HUES6 (cell line): ENCODE data around the gene SSBP4.

Experiments used
- H3K27ac ChIP-seq: 2 replicates; pipeline ENCODE4 v1.7.0; 2013; ENCODE audit warnings: low read depth, mild to moderate bottlenecking, low read length, inconsistent platforms
- H3K27me3 ChIP-seq: 2 replicates; pipeline ENCODE4 v1.6.1; 2013; ENCODE audit warnings: low read length; ENCODE audit not compliant: control insufficient read depth, insufficient read depth
- H3K36me3 ChIP-seq: 2 replicates; pipeline ENCODE4 v1.6.1; 2013; ENCODE audit warnings: low read length; ENCODE audit not compliant: control insufficient read depth, insufficient read depth
- H3K4me1 ChIP-seq: 2 replicates; pipeline ENCODE4 v1.6.1; 2013; ENCODE audit warnings: low read length; ENCODE audit not compliant: control insufficient read depth, insufficient read depth
- H3K4me3 ChIP-seq: 2 replicates; pipeline ENCODE4 v1.5.1; 2013; ENCODE audit warnings: low read depth, low read length
- H3K9ac ChIP-seq: one replicate; pipeline ENCODE4 v1.6.1; 2013; ENCODE audit warnings: mild to moderate bottlenecking, low read length
- H3K9me3 ChIP-seq: 2 replicates; pipeline ENCODE4 v1.6.1; 2013; ENCODE audit warnings: low read depth, low read length; ENCODE audit not compliant: control insufficient read depth, insufficient read depth

The SSBP4 gene

DNA sequence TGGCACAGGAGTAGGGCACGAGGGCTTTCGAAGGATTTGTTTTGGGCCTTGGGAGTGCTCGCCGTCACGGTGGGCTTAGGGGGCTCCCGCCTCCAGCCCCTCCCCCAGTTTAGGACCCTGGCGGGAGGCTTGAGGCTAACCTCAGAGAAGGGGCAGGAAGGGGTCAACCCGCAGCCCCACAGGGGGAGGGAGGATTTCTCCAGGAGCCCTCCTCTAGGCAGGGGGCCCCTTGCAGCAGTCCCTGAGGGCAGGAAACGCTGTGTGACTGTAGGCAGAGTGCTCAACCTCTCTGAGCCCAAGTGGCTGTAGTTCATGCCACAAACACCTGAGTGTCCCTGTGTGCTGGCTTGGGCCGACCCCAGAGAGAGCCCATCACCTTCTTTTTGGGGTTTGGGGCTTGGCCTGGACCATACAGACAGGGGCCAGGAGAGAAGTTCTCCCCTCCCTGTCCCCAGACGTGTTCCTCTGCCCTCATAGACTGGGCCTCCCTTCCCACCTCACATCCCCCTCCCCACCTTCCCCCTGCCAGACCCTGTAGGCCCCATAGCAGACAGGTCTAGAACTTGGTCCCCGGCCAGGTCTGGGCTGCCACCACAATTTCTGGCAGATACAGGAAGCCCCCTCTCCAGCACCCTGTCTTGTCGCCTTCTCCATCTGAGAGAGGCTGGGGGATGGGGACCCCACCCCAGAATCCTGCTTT is 10.7 kb downstream of the SSBP4 start:
- peak overlapping the region; percentile 75; the same call in 1 of the 2 replicates for H3K27ac ChIP-seq

GRCh38 chr19:18430417-18431144 is 11.4 kb downstream of the SSBP4 start:
- Histone ChIP-seq H3K27ac (no peak overlapping the region), H3K9ac (no peak overlapping the region), H3K4me3 (no peak overlapping the region), H3K4me1 (peaks cover 45% of the 10 kb centered on the region), H3K36me3 (peaks cover 11% of the 10 kb centered on the region), H3K9me3 (no peaks in the 10 kb centered on the region), H3K27me3 (no peaks in the 10 kb centered on the region)

More for the DNA sequence above, 10.7 kb downstream of the SSBP4 start:
- no peaks in the 10 kb centered on the region for H3K9me3 ChIP-seq
- peaks cover 50% of the 10 kb centered on the region for H3K4me1 ChIP-seq
- H3K9ac ChIP-seq, result peak overlapping the region; percentile 51
- peak overlapping the region; percentile 67 for H3K4me3 ChIP-seq
- H3K27me3 ChIP-seq, result no peaks in the 10 kb centered on the region
- peaks cover 4% of the 10 kb centered on the region; the same call in 1 of the 2 replicates for H3K36me3 ChIP-seq

GRCh38 chr19:18431351-18432197 is 12.4 kb downstream of the SSBP4 start:
- Histone ChIP-seq H3K36me3 (peaks cover 20% of the 10 kb centered on the region), H3K4me3 (0 out of 2 replicates have a peak overlapping the region, but pooled peaks have one; percentile 9), H3K27me3 (no peaks in the 10 kb centered on the region), H3K9ac (no peak overlapping the region), H3K4me1 (peaks cover 42% of the 10 kb centered on the region), H3K9me3 (no peaks in the 10 kb centered on the region), H3K27ac (no peak overlapping the region)

DNA sequence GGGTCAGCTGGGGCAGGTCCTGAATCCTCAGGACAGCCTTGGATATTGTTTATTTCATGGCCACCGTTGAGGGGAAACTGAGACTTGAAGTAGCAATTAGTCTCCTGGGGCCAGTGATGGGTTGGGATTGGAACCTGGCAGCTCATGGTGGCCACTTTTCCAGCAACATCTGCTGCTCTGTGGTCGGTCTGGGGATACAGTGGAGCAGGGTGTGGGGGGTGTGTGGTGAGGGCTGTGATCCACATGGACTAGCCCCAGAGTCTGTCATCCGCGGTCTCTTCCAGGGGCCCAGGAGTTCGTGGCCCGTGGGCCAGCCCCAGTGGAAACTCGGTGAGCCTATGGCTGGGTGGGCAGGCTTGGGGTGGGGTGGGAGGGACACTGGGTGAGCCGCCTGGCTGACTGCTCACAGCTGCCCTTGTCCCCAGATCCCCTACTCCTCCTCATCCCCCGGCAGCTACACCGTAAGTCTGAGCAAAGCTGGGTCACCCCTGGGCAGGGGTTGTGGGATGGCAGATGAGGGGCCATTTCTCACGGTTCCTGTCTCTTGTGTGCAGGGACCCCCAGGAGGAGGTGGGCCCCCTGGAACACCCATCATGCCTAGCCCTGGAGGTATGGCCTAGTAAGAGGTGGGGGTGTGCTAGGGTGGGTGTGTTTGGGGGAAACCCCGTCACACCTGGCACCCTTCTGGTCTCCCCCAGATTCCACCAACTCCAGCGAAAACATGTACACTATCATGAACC is 13.2 kb downstream of the SSBP4 start:
- peaks cover 43% of the 10 kb centered on the region for H3K4me1 ChIP-seq
- H3K27ac ChIP-seq, result peak overlapping the region; percentile 71; the same call in 1 of the 2 replicates
- peak overlapping the region; percentile 63 for H3K4me3 ChIP-seq
- peaks cover 20% of the 10 kb centered on the region for H3K36me3 ChIP-seq
- peak overlapping the region; percentile 70 for H3K9ac ChIP-seq
- H3K27me3 ChIP-seq, result no peaks in the 10 kb centered on the region
- no peaks in the 10 kb centered on the region for H3K9me3 ChIP-seq

- H3K27me3 ChIP-seq, result no peaks in the 10 kb centered on the region
- H3K36me3 ChIP-seq, result peaks cover 20% of the 10 kb centered on the region
- peak overlapping the region; percentile 71; the same call in 1 of the 2 replicates for H3K27ac ChIP-seq
- H3K9ac ChIP-seq, result peak overlapping the region; percentile 70
- H3K4me1 ChIP-seq, result peaks cover 44% of the 10 kb centered on the region
- H3K4me3 ChIP-seq, result peak overlapping the region; percentile 63
- H3K9me3 ChIP-seq, result no peaks in the 10 kb centered on the region
These were observed 14.0 kb downstream of the SSBP4 start for GRCh38 chr19:18433015-18433691.

DNA sequence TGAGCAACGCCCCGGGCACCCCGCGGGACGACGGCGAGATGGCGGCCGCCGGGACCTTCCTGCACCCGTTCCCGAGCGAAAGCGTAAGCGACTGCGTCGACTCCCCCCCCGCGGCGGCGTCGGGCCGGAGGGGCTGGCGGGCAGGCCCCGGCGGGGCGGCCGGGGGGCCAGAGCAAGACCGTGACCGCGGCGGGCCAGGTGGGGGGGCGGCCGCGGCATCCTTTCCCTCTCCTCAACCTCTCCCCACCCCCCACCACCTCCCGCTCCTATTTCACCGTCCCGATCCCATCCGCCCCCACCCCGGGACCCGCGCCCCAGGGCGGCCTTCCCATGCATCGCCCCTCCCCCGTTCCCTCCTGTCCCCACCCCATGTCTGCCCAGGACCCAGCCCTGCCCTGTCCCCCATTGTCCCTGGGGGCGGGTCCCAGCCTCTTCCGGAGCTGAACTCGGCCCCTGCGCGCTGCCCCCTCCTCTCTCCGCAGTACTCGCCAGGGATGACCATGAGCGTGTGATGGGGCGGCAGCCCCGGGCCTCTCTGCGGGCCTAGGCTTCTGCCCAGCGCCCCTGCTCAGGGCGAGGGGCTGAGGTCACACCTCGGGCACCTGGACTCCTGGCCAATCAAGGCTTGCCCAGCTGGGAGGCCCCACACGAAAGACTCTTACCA is 14.7 kb downstream of the SSBP4 start:
- Histone ChIP-seq H3K4me1 (peaks cover 48% of the 10 kb centered on the region), H3K9me3 (no peaks in the 10 kb centered on the region), H3K27me3 (no peaks in the 10 kb centered on the region), H3K27ac (no peak overlapping the region), H3K36me3 (peaks cover 20% of the 10 kb centered on the region), H3K9ac (peak overlapping the region; percentile 22), H3K4me3 (peak overlapping the region; percentile 63)

GRCh38 chr19:18434411-18435175 is 15.4 kb downstream of the SSBP4 start:
- H3K4me1 ChIP-seq, result peaks cover 55% of the 10 kb centered on the region
- peak overlapping the region; percentile 63 for H3K4me3 ChIP-seq
- H3K27ac ChIP-seq, result no peak overlapping the region
- H3K36me3 ChIP-seq, result peaks cover 20% of the 10 kb centered on the region
- no peaks in the 10 kb centered on the region for H3K27me3 ChIP-seq
- H3K9ac ChIP-seq, result peak overlapping the region; percentile 22
- no peaks in the 10 kb centered on the region for H3K9me3 ChIP-seq

DNA sequence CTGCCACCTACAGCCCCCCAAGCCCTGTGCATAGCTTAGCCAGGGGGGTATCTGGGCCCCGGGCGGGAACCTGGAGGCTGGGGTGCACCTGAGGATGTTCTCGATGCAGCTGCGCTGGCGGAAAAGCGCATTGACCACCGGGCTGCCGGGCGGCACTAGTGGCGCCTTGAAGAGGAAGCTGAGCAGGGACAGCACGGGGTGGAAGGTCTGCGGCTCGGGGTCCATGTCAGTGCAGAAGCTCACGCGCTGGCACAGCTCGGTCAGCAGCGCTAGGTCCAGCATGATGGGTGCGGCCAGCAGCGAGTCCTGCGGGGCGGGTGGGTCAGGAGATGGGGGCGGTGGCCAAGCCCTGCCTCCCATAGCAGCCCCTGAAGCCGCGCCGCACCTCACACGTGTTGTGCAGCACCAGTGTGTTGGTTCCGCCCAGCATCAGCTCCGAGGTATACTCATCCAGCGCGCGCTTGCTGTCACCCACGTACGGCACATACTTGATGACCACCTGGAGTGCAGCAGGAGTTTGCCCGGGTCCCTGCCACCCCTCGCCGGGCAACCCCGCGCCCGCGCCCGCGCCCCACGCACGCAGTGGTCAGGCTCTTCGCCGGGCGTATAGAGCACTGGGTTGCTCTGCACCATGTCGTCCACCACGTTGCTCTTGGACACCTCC is 16.1 kb downstream of the SSBP4 start:
- peaks cover 20% of the 10 kb centered on the region for H3K36me3 ChIP-seq
- no peak overlapping the region for H3K4me3 ChIP-seq
- H3K4me1 ChIP-seq, result peaks cover 56% of the 10 kb centered on the region
- no peak overlapping the region for H3K9ac ChIP-seq
- no peaks in the 10 kb centered on the region for H3K27me3 ChIP-seq
- H3K9me3 ChIP-seq, result no peaks in the 10 kb centered on the region
- no peak overlapping the region for H3K27ac ChIP-seq
